ENCODE results near the gene ELAVL3. TPM values are rescaled to one million over a fixed set of nuclear protein-coding genes. Genes with fewer than 3 reads are reported as not detected.

ELAVL3 gene
- total and polyA plus RNA-seq, 2 donors from 2014 or later: 0.22 TPM; not detected in 1

DNA sequence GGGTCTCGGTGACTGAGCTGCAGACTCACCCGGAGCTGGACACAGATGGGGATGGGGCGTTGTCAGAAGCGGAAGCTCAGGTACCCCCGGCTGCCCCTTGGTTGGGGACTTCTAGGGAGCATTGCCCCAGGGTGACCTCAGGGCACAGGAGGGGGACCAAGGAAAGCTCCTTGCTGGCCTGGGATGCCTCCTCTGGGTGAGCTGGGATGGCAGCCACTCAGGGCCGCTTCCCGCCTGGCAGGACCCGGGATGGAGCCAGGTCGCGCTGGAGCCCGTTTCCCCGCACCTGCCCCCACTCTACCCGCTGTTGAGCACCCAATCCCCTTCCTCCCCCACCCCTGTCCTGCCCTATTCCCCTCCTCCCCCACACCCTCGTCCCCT is 34.6 kb downstream of the ELAVL3 start:
- Histone ChIP-seq H3K36me3 (ENCODE audit: control insufficient read depth in 2 of 3, insufficient read depth in 3 of 3, low read length in 3 of 3) (peaks cover 0 to 13% (median 10%) of the 10 kb centered on the region in 3 donors), H3K27ac (ENCODE audit: low read depth in 2 of 2, low read length in 2 of 2) (no peak overlapping the region), H3K4me1 (ENCODE audit: control insufficient read depth in 2 of 3, insufficient read depth in 2 of 3, low read depth in 1 of 3, low read length in 3 of 3) (no peaks in the 10 kb centered on the region), H3K9ac (ENCODE audit: low read length in 3 of 3) (no peak overlapping the region), H3K4me3 (ENCODE audit: low read length in 3 of 3) (no peak overlapping the region), H3K27me3 (ENCODE audit: control insufficient read depth, insufficient read depth, low read length) (no peaks in the 10 kb centered on the region), H3K9me3 (ENCODE audit: control insufficient read depth in 2 of 3, insufficient read depth in 1 of 3, low read length in 3 of 3) (no peaks in the 10 kb centered on the region)
- intact Hi-C loops (cut with DNase I): no loop called here
- DNase-seq: no peak
- TF ChIP-seq, protein P1, sequence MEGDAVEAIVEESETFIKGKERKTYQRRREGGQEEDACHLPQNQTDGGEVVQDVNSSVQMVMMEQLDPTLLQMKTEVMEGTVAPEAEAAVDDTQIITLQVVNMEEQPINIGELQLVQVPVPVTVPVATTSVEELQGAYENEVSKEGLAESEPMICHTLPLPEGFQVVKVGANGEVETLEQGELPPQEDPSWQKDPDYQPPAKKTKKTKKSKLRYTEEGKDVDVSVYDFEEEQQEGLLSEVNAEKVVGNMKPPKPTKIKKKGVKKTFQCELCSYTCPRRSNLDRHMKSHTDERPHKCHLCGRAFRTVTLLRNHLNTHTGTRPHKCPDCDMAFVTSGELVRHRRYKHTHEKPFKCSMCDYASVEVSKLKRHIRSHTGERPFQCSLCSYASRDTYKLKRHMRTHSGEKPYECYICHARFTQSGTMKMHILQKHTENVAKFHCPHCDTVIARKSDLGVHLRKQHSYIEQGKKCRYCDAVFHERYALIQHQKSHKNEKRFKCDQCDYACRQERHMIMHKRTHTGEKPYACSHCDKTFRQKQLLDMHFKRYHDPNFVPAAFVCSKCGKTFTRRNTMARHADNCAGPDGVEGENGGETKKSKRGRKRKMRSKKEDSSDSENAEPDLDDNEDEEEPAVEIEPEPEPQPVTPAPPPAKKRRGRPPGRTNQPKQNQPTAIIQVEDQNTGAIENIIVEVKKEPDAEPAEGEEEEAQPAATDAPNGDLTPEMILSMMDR (IDR thresholded peaks at IDR 0.05; ENCODE audit: borderline replicate concordance, extremely low read depth, insufficient read depth): no peak
- FAIRE-seq: no peak

DNA sequence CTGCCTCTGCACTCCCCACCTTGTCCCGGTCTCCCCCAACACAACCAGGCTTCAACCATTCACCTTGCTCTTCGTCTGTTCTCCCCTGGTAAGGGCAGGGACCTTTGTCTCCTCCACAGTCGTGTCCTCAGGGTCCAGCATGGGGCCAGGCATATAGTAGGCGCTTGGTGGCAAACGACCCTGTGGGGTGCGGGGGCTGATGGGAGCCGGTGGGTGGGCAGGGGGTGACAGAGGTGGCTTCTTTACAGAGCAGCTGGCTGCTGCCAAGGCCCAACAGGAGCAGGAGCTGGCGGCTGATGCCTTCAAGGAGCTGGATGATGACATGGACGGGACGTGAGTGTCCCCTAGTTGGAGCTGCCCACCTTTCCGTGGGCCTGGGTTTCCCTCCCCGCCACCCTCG is 35.7 kb downstream of the ELAVL3 start:
- FAIRE-seq (no peak), DNase-seq (no peak)
- H3K27me3 ChIP-seq (ENCODE audit: control insufficient read depth, insufficient read depth, low read length): no peaks in the 10 kb centered on the region
- TF ChIP-seq, protein P1 (IDR thresholded peaks at IDR 0.05; ENCODE audit: borderline replicate concordance, extremely low read depth, insufficient read depth): no peak
- no peaks in the 10 kb centered on the region for H3K4me1 ChIP-seq (ENCODE audit: control insufficient read depth in 2 of 3, insufficient read depth in 2 of 3, low read depth in 1 of 3, low read length in 3 of 3)
- H3K4me3 ChIP-seq (ENCODE audit: low read length in 3 of 3): no peak overlapping the region
- peaks cover 0 to 16% (median 11%) of the 10 kb centered on the region in 3 donors for H3K36me3 ChIP-seq (ENCODE audit: control insufficient read depth in 2 of 3, insufficient read depth in 3 of 3, low read length in 3 of 3)
- H3K9ac ChIP-seq (ENCODE audit: low read length in 3 of 3): no peak overlapping the region
- intact Hi-C loops (cut with DNase I): no loop called here
- no peaks in the 10 kb centered on the region for H3K9me3 ChIP-seq (ENCODE audit: control insufficient read depth in 2 of 3, insufficient read depth in 1 of 3, low read length in 3 of 3)
- no peak overlapping the region for H3K27ac ChIP-seq (ENCODE audit: low read depth in 2 of 2, low read length in 2 of 2)

GRCh38 chr19:11444059-11444458 is 36.8 kb downstream of the ELAVL3 start:
- H3K27me3 ChIP-seq (ENCODE audit: control insufficient read depth, insufficient read depth, low read length): no peaks in the 10 kb centered on the region
- H3K9ac ChIP-seq (ENCODE audit: low read length in 3 of 3): no peak overlapping the region
- intact Hi-C loops (cut with DNase I): no loop called here
- H3K36me3 ChIP-seq (ENCODE audit: control insufficient read depth in 2 of 3, insufficient read depth in 3 of 3, low read length in 3 of 3): peaks cover 0 to 16% (median 11%) of the 10 kb centered on the region in 3 donors
- TF ChIP-seq, protein P1 (IDR thresholded peaks at IDR 0.05; ENCODE audit: borderline replicate concordance, extremely low read depth, insufficient read depth): no peak
- H3K4me1 ChIP-seq (ENCODE audit: control insufficient read depth in 2 of 3, insufficient read depth in 2 of 3, low read depth in 1 of 3, low read length in 3 of 3): no peaks in the 10 kb centered on the region
- H3K27ac ChIP-seq (ENCODE audit: low read depth in 2 of 2, low read length in 2 of 2): no peak overlapping the region
- H3K4me3 ChIP-seq (ENCODE audit: low read length in 3 of 3): no peak overlapping the region
- no peak for FAIRE-seq
- no peak for DNase-seq
- H3K9me3 ChIP-seq (ENCODE audit: control insufficient read depth in 2 of 3, insufficient read depth in 1 of 3, low read length in 3 of 3): no peaks in the 10 kb centered on the region

GRCh38 chr19:11437955-11438354 is 42.9 kb downstream of the ELAVL3 start:
- TF ChIP-seq, protein P1 (IDR thresholded peaks at IDR 0.05; ENCODE audit: borderline replicate concordance, extremely low read depth, insufficient read depth): no peak
- Histone ChIP-seq H3K27ac (ENCODE audit: low read depth in 2 of 2, low read length in 2 of 2) (no peak overlapping the region), H3K36me3 (ENCODE audit: control insufficient read depth in 2 of 3, insufficient read depth in 3 of 3, low read length in 3 of 3) (peaks cover 0 to 17% (median 17%) of the 10 kb centered on the region in 3 donors), H3K4me3 (ENCODE audit: low read length in 3 of 3) (no peak overlapping the region), H3K27me3 (ENCODE audit: control insufficient read depth, insufficient read depth, low read length) (no peaks in the 10 kb centered on the region), H3K9ac (ENCODE audit: low read length in 3 of 3) (no peak overlapping the region), H3K9me3 (ENCODE audit: control insufficient read depth in 2 of 3, insufficient read depth in 1 of 3, low read length in 3 of 3) (no peaks in the 10 kb centered on the region), H3K4me1 (ENCODE audit: control insufficient read depth in 2 of 3, insufficient read depth in 2 of 3, low read depth in 1 of 3, low read length in 3 of 3) (peaks cover 0 to 16% (median 8%) of the 10 kb centered on the region in 3 donors)
- FAIRE-seq (no peak), DNase-seq (no peak)
- intact Hi-C loops (cut with DNase I): no loop called here

Data from kidney (tissue), 14 donors.